ENCODE data around the gene GJB2. TPM values are rescaled to one million over a fixed set of nuclear protein-coding genes. Genes with fewer than 3 reads are reported as not detected.

The GJB2 gene
- total and polyA plus RNA-seq, 2 of the 8 experiments (the other 6 are each of a cell fraction or from before 2014, with no cell fraction given): 0.20 to 0.21 TPM

- H3K4me2 ChIP-seq (ENCODE audit: insufficient read depth in 1 of 2, low read depth in 2 of 2, low read length in 2 of 2): no peak overlapping the region
- no peak overlapping the region for H3K14ac ChIP-seq (ENCODE audit: insufficient read length)
- H3K4ac ChIP-seq (replicated peaks; ENCODE audit: insufficient read length, low read depth, low read length): no peak overlapping the region
- no peaks in the 10 kb centered on the region for H3K36me3 ChIP-seq (ENCODE audit: control insufficient read depth in 2 of 4, insufficient read depth in 4 of 4, low read length in 3 of 4)
- CTCF ChIA-PET (ENCODE audit: partially characterized antibody): interaction anchor here (1.4 to 1.5 kb wide), 2 partner anchors 10 to 318 kb away, joined by 3 to 5 read pairs; no protein-coding TSS in a partner anchor
- H3K23ac ChIP-seq (ENCODE audit: insufficient read length): no peak overlapping the region
- H3K27me3 ChIP-seq (replicated peaks in 1 of 4; ENCODE audit: control insufficient read depth in 3 of 4, extremely low read depth in 1 of 4, insufficient read depth in 3 of 4, low read length in 3 of 4): peaks cover 0 to 3% (median 0%) of the 10 kb centered on the region in 4 experiments; a peak in 1 of 7 replicates
- H3K18ac ChIP-seq (ENCODE audit: extremely low read depth, low read length): no peak overlapping the region
- H2BK12ac ChIP-seq (ENCODE audit: low read depth, low read length): no peak overlapping the region
- H4K8ac ChIP-seq (ENCODE audit: extremely low read depth, insufficient read depth, low read length): no peak overlapping the region
- peaks cover 0 to 7% (median 0%) of the 10 kb centered on the region in 4 experiments; a peak in 1 of 7 replicates for H3K4me1 ChIP-seq (replicated peaks in 1 of 4; ENCODE audit: control insufficient read depth in 3 of 4, insufficient read depth in 4 of 4, low read length in 3 of 4)
- H4K91ac ChIP-seq (replicated peaks; ENCODE audit: insufficient read length, low read length): no peak overlapping the region
- H2BK120ac ChIP-seq (replicated peaks; ENCODE audit: low read depth, low read length): no peak overlapping the region
- 89% methylated on average over 3 of the region's 3 CpGs; no CpG with 5 or more reads in 1 of the 2 experiments for WGBS, 2 experiments (ENCODE audit: extremely low coverage in 1 of 2, insufficient coverage in 1 of 2, insufficient read length in 1 of 2, insufficient replicate concordance in 2 of 2, low coverage in 1 of 2, low lambda C conversion rate in 2 of 2, missing lambda C conversion rate in 1 of 2)
- H2AK5ac ChIP-seq (ENCODE audit: low read depth, low read length): no peak overlapping the region
- H4K5ac ChIP-seq (ENCODE audit: insufficient read length, low read depth, low read length): no peak overlapping the region
- no peaks in the 10 kb centered on the region for H3K9me3 ChIP-seq (ENCODE audit: insufficient read depth in 2 of 2, low read depth in 1 of 2, low read length in 1 of 2)
- TF ChIP-seq EGR1 (IDR thresholded peaks at IDR 0.05; ENCODE audit: borderline replicate concordance, low read depth, low read length): no peak
- no peak for TF ChIP-seq KDM5A (IDR thresholded peaks at IDR 0.05; ENCODE audit: low read length)
- no peak for TF ChIP-seq ATF2 (IDR thresholded peaks at IDR 0.05; ENCODE audit: low read length)
- no peak for TF ChIP-seq PHF8 (conservative IDR thresholded peaks at IDR 0.05; ENCODE audit: low read depth, low read length)
- no peak for TF ChIP-seq SAP30 (IDR thresholded peaks at IDR 0.05; ENCODE audit: insufficient read depth, insufficient replicate concordance, low read length)
- no peak for FAIRE-seq
- no peak overlapping the region for H2BK5ac ChIP-seq (ENCODE audit: low read depth, low read length)
- H3K79me1 ChIP-seq (ENCODE audit: low read depth, low read length): no peaks in the 10 kb centered on the region
- no peak overlapping the region for H3K4me3 ChIP-seq (ENCODE audit: extremely low read depth in 1 of 4, insufficient read depth in 2 of 4, low read depth in 3 of 4, low read length in 4 of 4)
- no peak overlapping the region for H2AFZ ChIP-seq (ENCODE audit: low read length)
- DNase-seq (ENCODE audit: low read depth in 1 of 2, low spot score in 2 of 2): no peak
- no peak overlapping the region for H2BK15ac ChIP-seq (ENCODE audit: low read length)
- H2BK20ac ChIP-seq (ENCODE audit: low read length): no peak overlapping the region
- no peaks in the 10 kb centered on the region for H3K23me2 ChIP-seq (ENCODE audit: low read depth, low read length)
- POLR2A ChIA-PET (ENCODE audit: partially characterized antibody): interaction anchor here (0.6 kb wide), 1 partner anchor 829 kb away, joined by 4 read pairs; no protein-coding TSS in a partner anchor
- H3K79me2 ChIP-seq (ENCODE audit: control insufficient read depth in 1 of 2, insufficient read depth in 2 of 2, low read length in 2 of 2): no peaks in the 10 kb centered on the region
- H3K27ac ChIP-seq (ENCODE audit: low read depth, low read length): no peak overlapping the region
- no peak overlapping the region for H3K56ac ChIP-seq (replicated peaks; ENCODE audit: insufficient read length, low read depth, low read length)
- H4K20me1 ChIP-seq (replicated peaks in 1 of 2; ENCODE audit: control insufficient read depth in 1 of 2, insufficient read depth in 2 of 2, low read length in 2 of 2): no peaks in the 10 kb centered on the region
- H3K9ac ChIP-seq (replicated peaks in 1 of 4; ENCODE audit: extremely low read depth in 1 of 4, low read depth in 3 of 4, low read length in 3 of 4): no peak overlapping the region
Observed at GRCh38 chr13:20175406-20175794, 17.3 kb downstream of the GJB2 start.
